G401.6 (cell line): ENCODE results near the gene PPP2R5D.
A peak's percentile ranks its signal among the peaks of the same experiment; 100 is the strongest.

Experiments
- FAIRE-seq: peaks from 2 replicates; lab custom pipeline; 2012; peaks lifted over from hg19 to GRCh38; lab: Jason Lieb, UNC

Gene PPP2R5D

GRCh38 chr6:42963855-42964605, 20.3 kb upstream of the PPP2R5D start:
- peak; percentile 46 for FAIRE-seq

- FAIRE-seq = no peak
Measured at GRCh38 chr6:42966571-42966970, 17.8 kb upstream of the PPP2R5D start.

- no peak for FAIRE-seq
Measured at GRCh38 chr6:42967228-42967627, 17.1 kb upstream of the PPP2R5D start.

GRCh38 chr6:42968126-42968701, 16.2 kb upstream of the PPP2R5D start:
- no peak for FAIRE-seq

- no peak for FAIRE-seq
Measured at GRCh38 chr6:42968783-42969182, 15.6 kb upstream of the PPP2R5D start.

GRCh38 chr6:42969431-42969830, 14.9 kb upstream of the PPP2R5D start:
- FAIRE-seq = no peak

GRCh38 chr6:42969934-42970333, 14.4 kb upstream of the PPP2R5D start:
- FAIRE-seq = no peak

GRCh38 chr6:42970871-42971612, 13.3 kb upstream of the PPP2R5D start:
- FAIRE-seq = no peak

- no peak for FAIRE-seq
Measured at GRCh38 chr6:42971746-42972327, 12.5 kb upstream of the PPP2R5D start.

GRCh38 chr6:42973926-42974325, 10.4 kb upstream of the PPP2R5D start:
- no peak for FAIRE-seq

GRCh38 chr6:42974919-42975505, 9.4 kb upstream of the PPP2R5D start:
- FAIRE-seq = no peak

- FAIRE-seq = no peak
Measured at GRCh38 chr6:42978487-42978838, 5.9 kb upstream of the PPP2R5D start.

- FAIRE-seq = peak; percentile 58
Measured at GRCh38 chr6:42978839-42979522, 5.4 kb upstream of the PPP2R5D start, which contains the start of gene PEX6. Gene PEX6, minus strand, starts transcription at chr6:42979181. Its CDS starts 31 bp downstream, at chr6:42979150.

GRCh38 chr6:42979523-42980177, 4.7 kb upstream of the PPP2R5D start:
- no peak for FAIRE-seq

- no peak for FAIRE-seq
Measured at GRCh38 chr6:42981836-42982235, 2.5 kb upstream of the PPP2R5D start.

- no peak for FAIRE-seq
Measured at GRCh38 chr6:42984924-42985475, 630 bp downstream of the PPP2R5D start.

- no peak for FAIRE-seq
Measured at GRCh38 chr6:42987533-42988451, 3.4 kb downstream of the PPP2R5D start.

GRCh38 chr6:42988486-42989020, 4.2 kb downstream of the PPP2R5D start:
- FAIRE-seq = no peak

- no peak for FAIRE-seq
Measured at GRCh38 chr6:42989923-42990322, 5.6 kb downstream of the PPP2R5D start.

- no peak for FAIRE-seq
Measured at GRCh38 chr6:42993445-42993844, 9.1 kb downstream of the PPP2R5D start.
